Hepatocyte (in vitro differentiated cells): ENCODE data around the gene CACNA1C.

Experiments used
- CTCF ChIP-seq: fragments of 200-600 bp; sonication (generic); IDR thresholded peaks from 2 replicates; pipeline ENCODE4 v1.5.1; 2016; ENCODE audit warnings: antibody characterized with exemption, mild to moderate bottlenecking; ENCODE audit not compliant: poor library complexity
- EZH2 ChIP-seq: fragments of 200-600 bp; sonication (generic); IDR thresholded peaks from 2 replicates; pipeline ENCODE4 v1.6.1; 2016; ENCODE audit warnings: antibody characterized with exemption, mild to moderate bottlenecking, borderline replicate concordance
- EZH2phosphoT487 ChIP-seq: fragments of 200-600 bp; sonication (generic); IDR thresholded peaks from one replicate; pipeline ENCODE4 v1.6.1; 2018; ENCODE audit warnings: antibody characterized with exemption, mild to moderate bottlenecking, low read depth, moderate library complexity; ENCODE audit not compliant: unreplicated experiment, severe bottlenecking

GRCh38 chr12:2329661-2330210, 276.9 kb downstream of the CACNA1C start:
- TF ChIP-seq EZH2phosphoT487 (no peak), EZH2 (no peak), CTCF (no peak)
